Right lobe of liver (tissue), 6 donors: ENCODE data around the gene FAM3B. TPM values are rescaled to one million over a fixed set of nuclear protein-coding genes. Genes with fewer than 3 reads are reported as not detected.

ENCODE experiments used
- ATAC-seq, 4 donors: fragments of 200-7000 bp; cut with Tn5 transposase; one replicate each; pipeline ENCODE4 v1.9.1; 2020; ENCODE audit warnings: mild to moderate bottlenecking in 4 of 4, moderate library complexity in 4 of 4
- DNase-seq, 3 donors: peaks; one replicate each; pipeline ENCODE4 v3.0.0-alpha.2; 2020
- H3K27ac ChIP-seq, 3 donors: fragments of 200-600 bp; one replicate each; pipeline ENCODE4 v1.8.0; 2022
- H3K27me3 ChIP-seq, 2 donors: fragments of 200-600 bp; one replicate each; pipeline ENCODE4 v1.8.0; 2022
- H3K36me3 ChIP-seq, 4 donors: fragments of 200-600 bp; sonication (generic) in 1 of 4; one replicate each; pipeline versions ENCODE4 v1.5.1 to v1.8.0; 2017 to 2022; ENCODE audit warnings: control low read depth in 1 of 4
- H3K4me1 ChIP-seq, 4 donors: fragments of 200-600 bp; sonication (generic) in 1 of 4; one replicate each; pipeline versions ENCODE4 v1.5.1 to v1.8.0; 2017 to 2022; ENCODE audit warnings: control low read depth in 1 of 4
- H3K4me3 ChIP-seq, 3 donors: fragments of 200-600 bp; one replicate each; pipeline ENCODE4 v1.8.0; 2022
- H3K9me3 ChIP-seq, 4 donors: fragments of 200-600 bp; sonication (generic) in 1 of 4; one replicate each; pipeline versions ENCODE4 v1.5.1 to v1.8.0; 2017 to 2022; ENCODE audit warnings: control low read depth in 1 of 4
- POLR2A ChIP-seq: fragments of 450-650 bp; IDR thresholded peaks from one replicate; pipeline ENCODE4 v1.6.1; 2017; ENCODE audit warnings: antibody characterized with exemption, mild to moderate bottlenecking
- WGBS: methylation state at CpG from one replicate; pipeline ENCODE4 v1.1.6; 2018; ENCODE audit warnings: low coverage, low lambda C conversion rate; ENCODE audit not compliant: insufficient coverage; ENCODE audit errors: missing lambda C conversion rate; 5-methylcytosine and 5-hydroxymethylcytosine counted together
- intact Hi-C, 2 donors: fragments of 100-400 bp; cut with DNase I; formaldehyde crosslinking; loops; one replicate each; pipeline versions ENCODE4 v1.11.2 to v1.14.1; 2022
- total RNA-seq, 6 experiments: library from RNA; depleted of rRNA in 2 of 6; stranded (reverse); fragments of >200 nt in 2 of 6; fragmentation: NEBNext Ultra II Directional in 3 of 6; extraction: Animal tissue kit (Norgen Biotek cat#: 25700) in 3 of 6; gene quantifications; one replicate each; pipeline versions ENCODE4 v1.1.0 to v1.2.4, GENCODE V29; 2016 to 2023
- TF ChIP-seq, protein P1 (sequence below), 4 donors: fragments of 200-600 bp in 3 of 4; fragments of 450-650 bp in 1 of 4; IDR thresholded peaks; one replicate each; pipeline versions ENCODE4 v1.5.1 to v1.8.0; 2016 to 2022; ENCODE audit warnings: antibody characterized with exemption in 4 of 4, mild to moderate bottlenecking in 2 of 4
- donor health status: DM: no; HTN: yes; CAD: no.
- donor health status: DM: no; HTN: no; CAD: no.
- donor health status: DM: no; HTN: no; CAD: no.
- donor health status: DM: no; HTN: yes; CAD: no.
- donor health status: DM: no; HTN: yes; CAD: no.

The FAM3B gene
- total RNA-seq, 6 experiments from 2014 or later = 0.49 to 0.95 (median 0.76) TPM; not detected in 2

DNA sequence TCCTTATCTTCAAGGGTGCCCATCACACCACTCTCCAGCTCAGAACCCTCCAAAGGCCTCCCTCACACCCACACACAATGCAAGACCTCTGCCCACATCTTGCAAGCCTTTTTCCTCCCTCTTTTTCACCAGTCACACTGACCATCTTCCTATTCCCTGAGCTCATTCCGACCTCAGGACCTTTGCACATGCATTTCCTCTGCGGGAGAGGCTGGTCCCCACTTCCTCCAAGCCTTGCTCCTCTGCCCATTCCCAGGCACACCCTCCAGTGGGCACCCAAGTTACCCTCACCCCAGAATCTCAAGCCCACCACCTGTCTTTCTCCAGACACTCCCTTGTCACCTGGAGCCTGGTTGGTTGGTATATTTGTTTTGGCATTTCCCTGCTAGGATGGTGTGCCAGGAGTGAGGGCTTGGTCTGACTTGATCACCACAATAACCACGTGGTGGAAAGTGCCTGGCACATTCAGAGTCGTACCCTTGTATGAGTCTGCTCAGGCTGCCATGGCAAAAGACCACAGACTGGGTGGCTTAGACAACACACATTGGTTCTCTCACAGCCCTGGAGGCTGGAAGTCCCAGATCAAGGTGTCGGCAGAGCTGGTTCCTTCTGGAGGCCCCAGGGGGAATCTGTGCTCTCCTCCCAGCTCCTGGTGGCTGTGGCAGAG, 58.4 kb downstream of the FAM3B start:
- DNase-seq (no peak), ATAC-seq (no peak)
- Histone ChIP-seq H3K27ac (no peak overlapping the region), H3K36me3 (no peaks in the 10 kb centered on the region), H3K27me3 (no peaks in the 10 kb centered on the region), H3K4me3 (no peak overlapping the region), H3K9me3 (no peaks in the 10 kb centered on the region), H3K4me1 (no peaks in the 10 kb centered on the region)
- intact Hi-C loops = no loop called here
- TF ChIP-seq, protein P1, sequence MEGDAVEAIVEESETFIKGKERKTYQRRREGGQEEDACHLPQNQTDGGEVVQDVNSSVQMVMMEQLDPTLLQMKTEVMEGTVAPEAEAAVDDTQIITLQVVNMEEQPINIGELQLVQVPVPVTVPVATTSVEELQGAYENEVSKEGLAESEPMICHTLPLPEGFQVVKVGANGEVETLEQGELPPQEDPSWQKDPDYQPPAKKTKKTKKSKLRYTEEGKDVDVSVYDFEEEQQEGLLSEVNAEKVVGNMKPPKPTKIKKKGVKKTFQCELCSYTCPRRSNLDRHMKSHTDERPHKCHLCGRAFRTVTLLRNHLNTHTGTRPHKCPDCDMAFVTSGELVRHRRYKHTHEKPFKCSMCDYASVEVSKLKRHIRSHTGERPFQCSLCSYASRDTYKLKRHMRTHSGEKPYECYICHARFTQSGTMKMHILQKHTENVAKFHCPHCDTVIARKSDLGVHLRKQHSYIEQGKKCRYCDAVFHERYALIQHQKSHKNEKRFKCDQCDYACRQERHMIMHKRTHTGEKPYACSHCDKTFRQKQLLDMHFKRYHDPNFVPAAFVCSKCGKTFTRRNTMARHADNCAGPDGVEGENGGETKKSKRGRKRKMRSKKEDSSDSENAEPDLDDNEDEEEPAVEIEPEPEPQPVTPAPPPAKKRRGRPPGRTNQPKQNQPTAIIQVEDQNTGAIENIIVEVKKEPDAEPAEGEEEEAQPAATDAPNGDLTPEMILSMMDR (IDR thresholded peaks at IDR 0.05) = no peak
- TF ChIP-seq POLR2A = no peak
- WGBS = 54% methylated on average over 4 of the region's 5 CpGs

DNA sequence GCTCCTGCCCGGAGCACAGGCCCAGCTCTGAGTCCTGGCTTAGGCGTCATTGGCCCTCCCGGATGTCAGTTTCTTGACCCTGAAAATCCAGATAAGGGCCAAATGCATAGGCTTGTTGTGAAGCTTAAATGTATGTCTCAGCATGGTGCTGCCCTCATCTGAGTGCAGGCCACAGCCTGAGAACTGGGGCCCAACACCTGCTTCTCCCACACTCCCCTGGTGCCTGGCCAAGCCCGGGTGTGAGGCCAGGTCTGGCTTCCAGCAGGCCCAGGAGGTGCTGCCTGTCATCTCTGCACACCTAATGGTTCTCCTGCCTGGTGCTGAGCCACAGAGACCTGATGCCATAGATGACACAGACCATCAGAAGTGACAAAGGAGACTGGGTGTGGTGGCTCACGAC, 59.3 kb downstream of the FAM3B start:
- no peak overlapping the region for H3K27ac ChIP-seq
- no CpG with 5 or more reads among the region's 5 CpGs for WGBS
- no peaks in the 10 kb centered on the region for H3K27me3 ChIP-seq
- H3K36me3 ChIP-seq = no peaks in the 10 kb centered on the region
- ATAC-seq = no peak
- intact Hi-C loops = no loop called here
- H3K4me1 ChIP-seq = no peaks in the 10 kb centered on the region
- no peak overlapping the region for H3K4me3 ChIP-seq
- H3K9me3 ChIP-seq = no peaks in the 10 kb centered on the region
- no peak for DNase-seq
- TF ChIP-seq, protein P1 (IDR thresholded peaks at IDR 0.05) = no peak
- no peak for TF ChIP-seq POLR2A

DNA sequence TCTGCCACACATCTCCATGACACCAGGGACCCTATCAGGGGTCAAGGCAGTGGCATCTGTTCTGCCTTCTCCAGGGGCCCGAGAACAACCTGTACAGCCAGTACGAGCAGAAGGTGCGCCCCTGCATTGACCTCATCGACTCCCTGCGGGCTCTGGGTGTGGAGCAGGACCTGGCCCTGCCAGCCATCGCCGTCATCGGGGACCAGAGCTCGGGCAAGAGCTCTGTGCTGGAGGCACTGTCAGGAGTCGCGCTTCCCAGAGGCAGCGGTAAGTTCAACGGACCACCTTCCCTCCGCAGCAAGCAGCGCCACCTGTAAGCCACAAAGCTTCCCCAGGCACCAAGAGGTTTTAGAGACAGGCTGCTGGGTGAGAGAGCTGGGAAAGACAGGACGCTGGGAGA, 61.1 kb downstream of the FAM3B start:
- no peak overlapping the region for H3K27ac ChIP-seq
- intact Hi-C loops = no loop called here
- no peaks in the 10 kb centered on the region for H3K4me1 ChIP-seq
- 76% methylated on average over 7 of the region's 16 CpGs for WGBS
- H3K36me3 ChIP-seq = no peaks in the 10 kb centered on the region
- DNase-seq = no peak
- H3K27me3 ChIP-seq = no peaks in the 10 kb centered on the region
- ATAC-seq = no peak
- H3K9me3 ChIP-seq = no peaks in the 10 kb centered on the region
- TF ChIP-seq, protein P1 (IDR thresholded peaks at IDR 0.05) = no peak
- TF ChIP-seq POLR2A = no peak
- no peak overlapping the region for H3K4me3 ChIP-seq

DNA sequence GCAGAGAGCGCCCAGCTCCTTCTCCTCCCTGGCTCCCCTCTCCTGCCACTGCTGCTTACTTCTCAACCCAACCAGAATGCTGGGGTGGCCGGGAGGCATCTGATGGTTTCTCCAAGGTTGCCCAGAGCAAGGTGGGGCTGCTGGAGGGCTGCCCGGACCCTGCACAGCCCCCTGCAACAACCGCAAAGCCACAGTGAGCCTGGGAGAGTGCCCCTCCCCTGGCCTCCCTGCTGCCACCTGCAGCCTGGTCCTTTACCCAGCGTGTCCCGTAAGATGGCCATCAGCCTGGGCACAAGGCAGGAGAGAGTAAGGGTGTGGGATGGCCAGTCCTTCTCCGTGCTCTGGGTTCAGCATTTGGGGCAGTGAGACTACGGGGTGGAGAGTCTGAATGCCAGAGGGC, 62.2 kb downstream of the FAM3B start:
- 84% methylated on average over 3 of the region's 8 CpGs for WGBS
- Histone ChIP-seq H3K27me3 (no peaks in the 10 kb centered on the region), H3K9me3 (no peaks in the 10 kb centered on the region), H3K27ac (no peak overlapping the region), H3K4me1 (no peaks in the 10 kb centered on the region), H3K36me3 (no peaks in the 10 kb centered on the region), H3K4me3 (no peak overlapping the region)
- ATAC-seq = no peak
- TF ChIP-seq POLR2A = no peak
- TF ChIP-seq, protein P1 (IDR thresholded peaks at IDR 0.05) = no peak
- no peak for DNase-seq
- intact Hi-C loops = no loop called here
